GM23338 (cell line): ENCODE results near the gene ARID3B. TPM values are rescaled to one million over a fixed set of nuclear protein-coding genes. Genes with fewer than 3 reads are reported as not detected.

Experiments used
- ATAC-seq: fragments of 200-7000 bp; cut with Tn5 transposase; 3 replicates; pipeline ENCODE4 v1.9.1; 2020
- DNase-seq: peaks from one replicate; pipeline ENCODE4 v3.0.0-alpha.2; 2015; ENCODE audit warnings: low spot score
- H2AFZ ChIP-seq: fragments of 200-600 bp; sonication (generic); 2 replicates; pipeline ENCODE4 v1.8.0; 2016; ENCODE audit warnings: antibody characterized with exemption, mild to moderate bottlenecking, moderate library complexity
- H3F3A ChIP-seq: fragments of 200-600 bp; sonication (generic); replicated peaks from 2 replicates; pipeline ENCODE4 v1.8.0; 2017; ENCODE audit warnings: antibody characterized with exemption, mixed run types, low read depth
- H3K27ac ChIP-seq: fragments of 200-600 bp; sonication (generic); 2 replicates; pipeline ENCODE4 v1.6.1; 2016; ENCODE audit warnings: low read depth
- H3K27me3 ChIP-seq: fragments of 200-600 bp; sonication (generic); 2 replicates; pipeline ENCODE4 v1.8.0; 2016; ENCODE audit warnings: mild to moderate bottlenecking, mixed run types, moderate library complexity; ENCODE audit not compliant: insufficient read depth
- H3K36me3 ChIP-seq: fragments of 200-600 bp; sonication (generic); 2 replicates; pipeline ENCODE4 v1.8.0; 2016; ENCODE audit warnings: mild to moderate bottlenecking; ENCODE audit not compliant: insufficient read depth
- H3K4me1 ChIP-seq: fragments of 200-600 bp; sonication (generic); 2 replicates; pipeline ENCODE4 v1.8.0; 2016; ENCODE audit warnings: mild to moderate bottlenecking, moderate library complexity; ENCODE audit not compliant: insufficient read depth
- H3K4me2 ChIP-seq: fragments of 200-600 bp; sonication (generic); 2 replicates; pipeline ENCODE4 v1.7.1; 2017; ENCODE audit warnings: mixed run types
- H3K4me3 ChIP-seq: fragments of 200-600 bp; sonication (generic); 2 replicates; pipeline ENCODE4 v1.6.1; 2016; ENCODE audit warnings: mixed run types
- H3K79me2 ChIP-seq: fragments of 200-600 bp; sonication (generic); replicated peaks from 2 replicates; pipeline ENCODE4 v1.8.0; 2017; ENCODE audit warnings: mild to moderate bottlenecking; ENCODE audit not compliant: insufficient read depth
- H3K9me2 ChIP-seq: fragments of 200-600 bp; sonication (generic); 2 replicates; pipeline ENCODE4 v1.8.0; 2017; ENCODE audit not compliant: insufficient read depth
- H4K20me1 ChIP-seq: fragments of 200-600 bp; sonication (generic); replicated peaks from 2 replicates; pipeline ENCODE4 v1.8.0; 2017; ENCODE audit warnings: mild to moderate bottlenecking; ENCODE audit not compliant: insufficient read depth
- H3K27ac Mint-ChIP-seq: 2 replicates; pipeline ENCODE4 v1.8.0; 2020; ENCODE audit warnings: inconsistent platforms, mild to moderate bottlenecking, moderate library complexity, mixed read lengths
- H3K27me3 Mint-ChIP-seq: 3 replicates; pipeline ENCODE4 v1.8.0; 2022; ENCODE audit warnings: low read depth, mild to moderate bottlenecking, moderate library complexity, mixed read lengths, inconsistent platforms; ENCODE audit not compliant: insufficient read depth, poor library complexity
- H3K36me3 Mint-ChIP-seq: 3 replicates; pipeline ENCODE4 v1.8.0; 2021; ENCODE audit warnings: low read depth, mild to moderate bottlenecking, inconsistent platforms, moderate library complexity, mixed read lengths
- H3K4me1 Mint-ChIP-seq: 3 replicates; pipeline ENCODE4 v1.8.0; 2020; ENCODE audit warnings: mild to moderate bottlenecking, inconsistent platforms, mixed read lengths
- H3K4me3 Mint-ChIP-seq: 3 replicates; pipeline ENCODE4 v1.8.0; 2021; ENCODE audit warnings: moderate library complexity, mild to moderate bottlenecking, inconsistent platforms, mixed read lengths
- H3K9me3 Mint-ChIP-seq: 3 replicates; pipeline ENCODE4 v1.8.0; 2020; ENCODE audit warnings: moderate library complexity, mild to moderate bottlenecking, inconsistent platforms, mixed read lengths
- CTCF ChIP-seq, 2 experiments: fragments of 200-600 bp in 1 of 2; sonication (generic) in 1 of 2; conservative IDR thresholded peaks; 2 replicates each; pipeline versions ENCODE4 v1.5.1 to v1.6.1; 2016 to 2017; ENCODE audit warnings: antibody characterized with exemption in 2 of 2, low read depth in 2 of 2, mild to moderate bottlenecking in 2 of 2, moderate library complexity in 1 of 2
- ETS1 ChIP-seq: IDR thresholded peaks from 2 replicates; pipeline ENCODE4 v1.6.1; 2016; ENCODE audit warnings: antibody characterized with exemption
- EZH2 ChIP-seq: fragments of 200-600 bp; sonication (generic); IDR thresholded peaks from one replicate; pipeline ENCODE4 v1.8.0; 2017; ENCODE audit warnings: antibody characterized with exemption, mild to moderate bottlenecking, low read depth; ENCODE audit not compliant: unreplicated experiment
- EZH2phosphoT487 ChIP-seq: fragments of 200-600 bp; sonication (generic); IDR thresholded peaks from one replicate; pipeline ENCODE4 v1.8.1; 2018; ENCODE audit warnings: antibody characterized with exemption; ENCODE audit not compliant: unreplicated experiment
- JUNB ChIP-seq: IDR thresholded peaks from one replicate; pipeline ENCODE4 v1.6.1; 2016; ENCODE audit warnings: antibody characterized with exemption; ENCODE audit not compliant: unreplicated experiment
- NANOG ChIP-seq: IDR thresholded peaks from 2 replicates; pipeline ENCODE4 v1.6.1; 2016; ENCODE audit warnings: antibody characterized with exemption, borderline replicate concordance
- POLR2AphosphoS5 ChIP-seq: IDR thresholded peaks from 2 replicates; pipeline ENCODE4 v1.6.1; 2016; ENCODE audit warnings: antibody characterized with exemption, low read depth
- REST ChIP-seq: IDR thresholded peaks from one replicate; pipeline ENCODE4 v1.6.1; 2018; ENCODE audit warnings: antibody characterized with exemption; ENCODE audit not compliant: unreplicated experiment
- STAT1 ChIP-seq: IDR thresholded peaks from one replicate; pipeline ENCODE4 v1.6.1; 2016; ENCODE audit warnings: antibody characterized with exemption; ENCODE audit not compliant: unreplicated experiment
- ZNF331 ChIP-seq: fragments of 250-450 bp; sonication (Bioruptor Pico); IDR thresholded peaks from 2 replicates; pipeline ENCODE4 v1.5.0; 2020; ENCODE audit warnings: low read depth, mild to moderate bottlenecking, moderate library complexity
- polyA plus RNA-seq: library from polyadenylated mRNA; unstranded; fragments of >200 nt; fragmentation: Nextera tagmentation; extraction: Ambion mirVana; gene quantifications from 2 replicates; pipeline ENCODE4 v1.2.1, GENCODE V29; 2016
- total RNA-seq: library from RNA; depleted of rRNA; stranded (reverse); fragments of >200 nt; shearing (Covaris generic); gene quantifications from 2 replicates; pipeline ENCODE4 v1.2.3, GENCODE V29; 2014

ARID3B gene
- total and polyA plus RNA-seq, 2 experiments from 2014 or later, result 65.5 to 147 TPM

- Mint-ChIP-seq H3K4me1 (no peaks in the 10 kb centered on the region), H3K27me3 (peaks cover 12% of the 10 kb centered on the region), H3K9me3 (no peaks in the 10 kb centered on the region), H3K4me3 (no peak overlapping the region; the same call in 2 of the 3 replicates), H3K27ac (no peak overlapping the region), H3K36me3 (peaks cover 43% of the 10 kb centered on the region)
- Histone ChIP-seq H3K27me3 (no peaks in the 10 kb centered on the region), H3K27ac (no peak overlapping the region), H3K9me2 (no peaks in the 10 kb centered on the region), H3K4me3 (no peak overlapping the region), H4K20me1 (peaks cover 8% of the 10 kb centered on the region), H3F3A (0 out of 2 replicates have a peak, but pooled peaks cover 7% of the 10 kb centered on the region), H2AFZ (no peak overlapping the region), H3K4me2 (no peak overlapping the region), H3K4me1 (no peaks in the 10 kb centered on the region), H3K36me3 (peaks cover 19% of the 10 kb centered on the region; the same call in 1 of the 2 replicates), H3K79me2 (0 out of 2 replicates have a peak, but pooled peaks cover 5% of the 10 kb centered on the region)
- ATAC-seq, result peak; percentile 85
- TF ChIP-seq POLR2AphosphoS5 (no peak), CTCF (conservative IDR thresholded peaks at IDR 0.05; ENCODE audit: low read depth in 2 of 2) (peak; percentile 89 to 92), EZH2 (no peak)
- DNase-seq, result peak; percentile 78
These were observed 91.0 kb downstream of the ARID3B start for GRCh38 chr15:74631935-74632560.

GRCh38 chr15:74632601-74633000 lies 91.6 kb downstream of the ARID3B start:
- Mint-ChIP-seq H3K4me1 (no peaks in the 10 kb centered on the region), H3K36me3 (peaks cover 37% of the 10 kb centered on the region), H3K9me3 (no peaks in the 10 kb centered on the region), H3K4me3 (no peak overlapping the region), H3K27me3 (peaks cover 12% of the 10 kb centered on the region), H3K27ac (no peak overlapping the region)
- no peaks in the 10 kb centered on the region for H3K4me1 ChIP-seq
- no peaks in the 10 kb centered on the region for H3K27me3 ChIP-seq
- H3K4me2 ChIP-seq, result no peak overlapping the region
- no peak overlapping the region for H3K4me3 ChIP-seq
- H3K36me3 ChIP-seq, result peaks cover 19% of the 10 kb centered on the region; the same call in 1 of the 2 replicates
- no peaks in the 10 kb centered on the region for H3K9me2 ChIP-seq
- H3F3A ChIP-seq, result 0 out of 2 replicates have a peak, but pooled peaks cover 7% of the 10 kb centered on the region
- H3K79me2 ChIP-seq, result 0 out of 2 replicates have a peak, but pooled peaks cover 5% of the 10 kb centered on the region
- H2AFZ ChIP-seq, result no peak overlapping the region
- no peak overlapping the region for H3K27ac ChIP-seq
- DNase-seq (no peak), ATAC-seq (no peak)
- peaks cover 8% of the 10 kb centered on the region for H4K20me1 ChIP-seq
- no peak for TF ChIP-seq ETS1
- no peak for TF ChIP-seq STAT1
- TF ChIP-seq ZNF331, result no peak
- TF ChIP-seq JUNB, result no peak
- TF ChIP-seq REST, result no peak
- no peak for TF ChIP-seq NANOG
- TF ChIP-seq EZH2phosphoT487, result no peak
- no peak for TF ChIP-seq CTCF (conservative IDR thresholded peaks at IDR 0.05; ENCODE audit: low read depth in 2 of 2)
